Epithelial cell of esophagus (primary cell): ENCODE results near the gene AZIN2.
A peak's percentile ranks its signal among the peaks of the same experiment; 100 is the strongest.

Source experiments
- DNase-seq: peaks from one replicate; pipeline ENCODE4 v3.0.0; 2010; ENCODE audit warnings: low read depth
- H3K4me3 ChIP-seq: 2 replicates; pipeline ENCODE4 v1.5.1; 2011; ENCODE audit warnings: mild to moderate bottlenecking, low read length, control low read depth
- CTCF ChIP-seq: IDR thresholded peaks from 2 replicates; pipeline ENCODE4 v1.5.1; 2011; ENCODE audit warnings: low read depth, mild to moderate bottlenecking, low read length, control low read depth, inconsistent platforms; ENCODE audit not compliant: insufficient read depth; ENCODE audit errors: missing control alignments

The AZIN2 gene

GRCh38 chr1:33110477-33110876 is 29.5 kb downstream of the AZIN2 start:
- TF ChIP-seq CTCF, result no peak
- DNase-seq, result no peak
- no peak overlapping the region for H3K4me3 ChIP-seq

GRCh38 chr1:33111965-33112364 is 31.0 kb downstream of the AZIN2 start:
- TF ChIP-seq CTCF, result peak; percentile 77
- DNase-seq, result peak; percentile 66

GRCh38 chr1:33117440-33118085 is 36.6 kb downstream of the AZIN2 start:
- H3K4me3 ChIP-seq, result no peak overlapping the region
- TF ChIP-seq CTCF, result no peak
- no peak for DNase-seq

More at GRCh38 chr1:33111965-33112364, 31.0 kb downstream of the AZIN2 start:
- no peak overlapping the region for H3K4me3 ChIP-seq

GRCh38 chr1:33118274-33118673 is 37.3 kb downstream of the AZIN2 start:
- no peak for DNase-seq
- H3K4me3 ChIP-seq, result no peak overlapping the region
- TF ChIP-seq CTCF, result no peak

- no peak for TF ChIP-seq CTCF
- no peak for DNase-seq
Measured at GRCh38 chr1:33119050-33119449, 38.1 kb downstream of the AZIN2 start.

GRCh38 chr1:33119532-33120217 is 38.7 kb downstream of the AZIN2 start:
- peak; percentile 33 for TF ChIP-seq CTCF
- DNase-seq, result peak; percentile 32
- no peak overlapping the region for H3K4me3 ChIP-seq

More at GRCh38 chr1:33119050-33119449, 38.1 kb downstream of the AZIN2 start:
- H3K4me3 ChIP-seq, result no peak overlapping the region
